ENCODE measurements around the gene GPN2. TPM values are rescaled to one million over a fixed set of nuclear protein-coding genes. Genes with fewer than 3 reads are reported as not detected.

GPN2 gene
- total and polyA plus RNA-seq, 5 donors from 2014 or later = 12.1 to 45.5 (median 21.9) TPM

DNA sequence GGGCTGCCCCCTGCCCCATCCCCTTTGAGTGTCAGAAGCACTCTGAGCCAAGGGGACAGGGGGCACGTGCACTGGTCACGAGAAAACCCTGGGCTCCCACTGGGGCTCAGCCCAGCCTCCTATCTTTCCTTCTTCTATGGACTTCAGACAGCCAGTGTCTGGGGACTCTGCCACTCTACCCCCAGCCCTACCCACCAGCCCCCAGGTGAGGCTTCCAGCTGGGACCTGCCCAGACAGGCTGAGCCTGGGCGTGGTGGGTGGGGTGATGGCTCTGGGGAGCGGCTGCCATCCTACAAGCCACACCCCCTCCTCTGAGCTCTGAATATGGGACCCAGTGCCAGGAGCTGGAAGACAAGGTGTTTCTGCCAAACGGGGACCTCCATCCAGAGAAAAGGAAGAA is 35.2 kb downstream of the GPN2 start:
- Mint-ChIP-seq H3K27me3 (no peaks in the 10 kb centered on the region), H3K9me3 (no peaks in the 10 kb centered on the region), H3K4me3 (no peak overlapping the region), H3K36me3 (peaks cover 33% of the 10 kb centered on the region), H3K27ac (no peak overlapping the region), H3K4me1 (peaks cover 0 to 2% (median 0%) of the 10 kb centered on the region in 4 donors)
- no peaks in the 10 kb centered on the region for H3K9me3 ChIP-seq (ENCODE audit: control insufficient read depth in 2 of 2, low read length in 2 of 2)
- no peak for ATAC-seq (ENCODE audit: low read depth in 2 of 2)
- no peaks in the 10 kb centered on the region for H3K27me3 ChIP-seq (ENCODE audit: control insufficient read depth, insufficient read depth, low read length)
- no peak for DNase-seq
- H3K4me3 ChIP-seq (ENCODE audit: low read depth, low read length) = no peak overlapping the region
- no peaks in the 10 kb centered on the region for H3K4me1 ChIP-seq (ENCODE audit: control insufficient read depth, insufficient read depth, low read length, poor library complexity, severe bottlenecking)
- peaks cover 70% of the 10 kb centered on the region for H3K36me3 ChIP-seq (ENCODE audit: control insufficient read depth, insufficient read depth, low read length)
- H3K27ac ChIP-seq (ENCODE audit: insufficient read depth, low read length, poor library complexity, severe bottlenecking) = no peak overlapping the region

DNA sequence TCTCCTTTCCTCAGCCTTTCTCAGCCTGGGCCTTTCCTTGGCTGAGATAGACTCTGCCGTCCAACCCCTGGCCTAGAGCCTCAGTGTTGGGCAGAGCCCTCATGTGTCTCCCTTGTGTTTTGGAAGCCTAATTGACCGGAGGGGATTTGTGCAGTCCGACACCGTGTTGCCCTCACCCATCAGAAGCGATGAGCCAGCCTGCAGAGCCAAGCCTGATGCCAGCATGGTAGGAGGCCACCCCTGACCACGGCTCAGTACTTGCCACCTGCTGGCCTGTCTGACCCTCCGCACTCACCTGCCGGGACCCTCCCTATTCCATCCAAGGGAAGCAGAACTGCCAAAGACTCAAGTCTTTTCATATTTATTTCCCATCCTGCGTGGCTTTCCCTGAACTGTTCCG is 36.5 kb downstream of the GPN2 start:
- Mint-ChIP-seq H3K27ac (peak overlapping the region in 1 of 3 donors; percentile 43), H3K4me1 (peaks cover 0 to 2% (median 0%) of the 10 kb centered on the region in 4 donors), H3K9me3 (no peaks in the 10 kb centered on the region), H3K36me3 (peaks cover 36% of the 10 kb centered on the region), H3K4me3 (no peak overlapping the region), H3K27me3 (no peaks in the 10 kb centered on the region)
- ATAC-seq (ENCODE audit: low read depth in 2 of 2) (no peak), DNase-seq (no peak)
- no peaks in the 10 kb centered on the region for H3K9me3 ChIP-seq (ENCODE audit: control insufficient read depth in 2 of 2, low read length in 2 of 2)
- no peaks in the 10 kb centered on the region for H3K27me3 ChIP-seq (ENCODE audit: control insufficient read depth, insufficient read depth, low read length)
- H3K4me3 ChIP-seq (ENCODE audit: low read depth, low read length) = no peak overlapping the region
- peaks cover 83% of the 10 kb centered on the region for H3K36me3 ChIP-seq (ENCODE audit: control insufficient read depth, insufficient read depth, low read length)
- H3K27ac ChIP-seq (ENCODE audit: insufficient read depth, low read length, poor library complexity, severe bottlenecking) = no peak overlapping the region
- no peaks in the 10 kb centered on the region for H3K4me1 ChIP-seq (ENCODE audit: control insufficient read depth, insufficient read depth, low read length, poor library complexity, severe bottlenecking)

DNA sequence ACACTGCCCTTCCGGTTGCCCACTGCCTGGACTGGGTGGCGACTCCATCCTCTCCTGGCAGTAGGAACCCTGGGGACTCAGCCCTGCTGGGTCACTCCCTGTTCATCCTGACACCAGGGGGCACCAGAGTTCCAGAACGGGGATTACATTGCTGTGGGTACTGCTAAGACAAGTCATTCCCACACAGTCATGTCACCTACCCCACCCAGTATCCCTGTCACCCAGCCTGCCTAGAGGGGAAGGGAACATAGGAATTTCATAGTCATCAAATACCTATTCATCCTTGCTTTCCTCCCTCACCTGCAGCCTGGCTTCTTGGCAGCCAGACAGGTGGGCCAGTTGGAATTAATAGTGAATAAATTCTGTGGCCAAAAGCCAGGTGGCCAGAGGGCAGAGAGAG is 36.9 kb downstream of the GPN2 start:
- Mint-ChIP-seq H3K4me1 (peaks cover 0 to 2% (median 0%) of the 10 kb centered on the region in 4 donors), H3K27ac (peak overlapping the region in 2 of 3 donors; percentile 43 to 55), H3K36me3 (peaks cover 39% of the 10 kb centered on the region), H3K27me3 (no peaks in the 10 kb centered on the region), H3K4me3 (peak overlapping the region in 1 of 4 donors; percentile 13), H3K9me3 (no peaks in the 10 kb centered on the region)
- Histone ChIP-seq H3K4me1 (ENCODE audit: control insufficient read depth, insufficient read depth, low read length, poor library complexity, severe bottlenecking) (no peaks in the 10 kb centered on the region), H3K27ac (ENCODE audit: insufficient read depth, low read length, poor library complexity, severe bottlenecking) (no peak overlapping the region), H3K36me3 (ENCODE audit: control insufficient read depth, insufficient read depth, low read length) (peaks cover 88% of the 10 kb centered on the region), H3K27me3 (ENCODE audit: control insufficient read depth, insufficient read depth, low read length) (no peaks in the 10 kb centered on the region), H3K4me3 (ENCODE audit: low read depth, low read length) (no peak overlapping the region), H3K9me3 (ENCODE audit: control insufficient read depth in 2 of 2, low read length in 2 of 2) (no peaks in the 10 kb centered on the region)
- peak; percentile 77 for ATAC-seq (ENCODE audit: low read depth in 2 of 2)
- DNase-seq = peak; percentile 67 to 75 (median 72)

DNA sequence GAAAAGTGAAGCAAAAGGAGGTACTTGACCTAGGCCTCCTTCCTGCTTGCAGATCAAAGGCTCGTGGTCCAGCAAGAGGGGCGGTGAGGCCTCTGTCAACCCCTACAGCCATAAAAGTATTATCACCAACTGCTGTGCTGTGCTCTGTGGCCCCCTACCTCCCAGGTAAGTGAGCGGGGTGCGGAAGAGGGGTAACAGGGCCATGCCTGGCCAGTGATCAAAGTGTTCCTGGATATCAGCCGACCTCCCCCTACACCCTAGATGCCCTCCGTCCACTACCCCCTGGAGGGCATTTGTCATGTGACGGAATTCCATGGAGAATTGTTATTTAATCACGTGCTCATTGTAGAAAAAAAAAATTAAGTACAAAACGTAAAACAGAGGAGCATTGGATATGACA is 37.4 kb downstream of the GPN2 start:
- H3K4me1 ChIP-seq (ENCODE audit: control insufficient read depth, insufficient read depth, low read length, poor library complexity, severe bottlenecking) = no peaks in the 10 kb centered on the region
- Mint-ChIP-seq H3K4me1 (peaks cover 0 to 2% (median under 1%) of the 10 kb centered on the region in 4 donors), H3K36me3 (peaks cover 42% of the 10 kb centered on the region), H3K27me3 (no peaks in the 10 kb centered on the region), H3K27ac (no peak overlapping the region), H3K9me3 (no peaks in the 10 kb centered on the region), H3K4me3 (peak overlapping the region in 1 of 4 donors; percentile 13)
- H3K27ac ChIP-seq (ENCODE audit: insufficient read depth, low read length, poor library complexity, severe bottlenecking) = no peak overlapping the region
- peaks cover 89% of the 10 kb centered on the region for H3K36me3 ChIP-seq (ENCODE audit: control insufficient read depth, insufficient read depth, low read length)
- no peaks in the 10 kb centered on the region for H3K27me3 ChIP-seq (ENCODE audit: control insufficient read depth, insufficient read depth, low read length)
- ATAC-seq (ENCODE audit: low read depth in 2 of 2) (no peak), DNase-seq (no peak)
- H3K4me3 ChIP-seq (ENCODE audit: low read depth, low read length) = no peak overlapping the region
- no peaks in the 10 kb centered on the region for H3K9me3 ChIP-seq (ENCODE audit: control insufficient read depth in 2 of 2, low read length in 2 of 2)

DNA sequence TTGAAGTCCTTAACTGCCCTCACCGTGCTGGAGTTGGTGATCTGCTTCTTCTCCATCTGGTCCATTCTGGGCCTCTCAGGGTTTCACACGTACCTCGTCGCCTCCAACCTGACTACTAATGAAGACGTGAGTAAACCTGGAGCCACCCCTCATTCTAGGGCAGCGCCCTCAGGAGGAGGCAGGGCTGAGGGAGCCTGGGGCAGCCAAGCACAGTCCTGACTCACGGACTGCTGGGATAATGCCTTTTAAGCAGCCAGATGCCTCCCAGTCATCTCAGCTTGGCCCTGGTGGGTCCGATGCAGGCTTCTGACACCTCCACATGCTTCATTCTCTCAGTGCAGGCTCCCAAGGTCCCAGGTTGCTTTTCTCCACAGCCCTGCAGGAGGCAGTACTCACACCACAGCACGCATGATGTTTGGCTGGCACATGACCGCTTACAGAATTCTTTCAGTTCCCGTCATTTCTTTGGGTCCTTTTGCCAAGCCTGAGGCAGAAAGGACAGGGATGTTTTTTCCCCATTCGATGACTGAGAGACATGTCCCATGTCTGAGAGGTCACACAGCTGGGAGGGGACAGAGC is 38.9 kb downstream of the GPN2 start:
- H3K4me1 ChIP-seq (ENCODE audit: control insufficient read depth, insufficient read depth, low read length, poor library complexity, severe bottlenecking) = no peaks in the 10 kb centered on the region
- Mint-ChIP-seq H3K36me3 (peaks cover 45% of the 10 kb centered on the region), H3K9me3 (no peaks in the 10 kb centered on the region), H3K27me3 (no peaks in the 10 kb centered on the region), H3K4me1 (peaks cover 0 to 8% (median under 1%) of the 10 kb centered on the region in 4 donors), H3K4me3 (no peak overlapping the region), H3K27ac (no peak overlapping the region)
- ATAC-seq (ENCODE audit: low read depth in 2 of 2) (no peak), DNase-seq (no peak)
- no peaks in the 10 kb centered on the region for H3K9me3 ChIP-seq (ENCODE audit: control insufficient read depth in 2 of 2, low read length in 2 of 2)
- H3K36me3 ChIP-seq (ENCODE audit: control insufficient read depth, insufficient read depth, low read length) = peaks cover 89% of the 10 kb centered on the region
- no peak overlapping the region for H3K27ac ChIP-seq (ENCODE audit: insufficient read depth, low read length, poor library complexity, severe bottlenecking)
- H3K4me3 ChIP-seq (ENCODE audit: low read depth, low read length) = no peak overlapping the region
- no peaks in the 10 kb centered on the region for H3K27me3 ChIP-seq (ENCODE audit: control insufficient read depth, insufficient read depth, low read length)

DNA sequence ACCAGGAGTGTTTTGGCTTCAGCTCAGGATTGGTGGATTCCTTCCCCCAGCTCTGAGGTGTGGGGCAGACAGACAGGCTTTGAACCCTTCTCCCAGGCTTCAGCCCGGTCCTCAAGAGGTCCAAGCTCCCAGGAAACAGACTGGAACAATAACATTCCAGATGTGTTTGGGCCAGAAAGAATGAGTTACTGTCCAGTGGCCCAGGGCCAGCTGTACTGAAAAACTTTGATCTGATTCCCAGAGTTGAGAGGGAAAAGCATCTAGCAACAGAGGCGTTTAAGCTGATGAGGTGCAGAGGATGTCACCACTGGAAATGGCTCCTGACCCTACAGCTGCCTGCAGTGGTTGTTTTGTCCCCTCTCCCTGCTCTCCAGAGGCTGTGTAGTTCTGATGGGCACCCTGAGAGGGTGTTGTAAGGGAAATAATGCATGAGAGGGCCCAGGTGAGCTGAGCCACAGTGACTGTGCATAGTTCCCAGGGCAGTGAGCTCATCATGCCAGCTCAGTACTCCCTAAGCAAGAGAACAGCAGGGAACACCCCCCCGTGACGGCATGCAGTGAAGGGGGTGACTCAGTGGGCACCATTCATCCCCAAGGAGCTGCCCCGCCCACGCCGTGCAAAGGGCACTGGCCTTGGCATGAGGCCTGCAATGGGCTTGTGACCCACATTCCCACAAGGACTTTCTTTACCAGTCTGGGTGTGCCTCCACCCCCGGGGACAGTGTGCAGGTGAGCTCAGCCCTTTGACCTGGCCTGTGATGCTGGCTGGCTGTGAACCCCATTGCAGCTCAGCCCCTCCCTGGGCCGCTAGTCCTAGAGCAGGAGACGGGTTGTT is 40.9 kb downstream of the GPN2 start:
- Histone ChIP-seq H3K27me3 (ENCODE audit: control insufficient read depth, insufficient read depth, low read length) (no peaks in the 10 kb centered on the region), H3K36me3 (ENCODE audit: control insufficient read depth, insufficient read depth, low read length) (peaks cover 72% of the 10 kb centered on the region), H3K4me1 (ENCODE audit: control insufficient read depth, insufficient read depth, low read length, poor library complexity, severe bottlenecking) (peaks cover 2% of the 10 kb centered on the region), H3K4me3 (ENCODE audit: low read depth, low read length) (no peak overlapping the region), H3K9me3 (ENCODE audit: control insufficient read depth in 2 of 2, low read length in 2 of 2) (no peaks in the 10 kb centered on the region), H3K27ac (ENCODE audit: insufficient read depth, low read length, poor library complexity, severe bottlenecking) (no peak overlapping the region)
- Mint-ChIP-seq H3K9me3 (no peaks in the 10 kb centered on the region), H3K4me3 (no peak overlapping the region), H3K36me3 (peaks cover 42% of the 10 kb centered on the region), H3K27me3 (no peaks in the 10 kb centered on the region), H3K4me1 (peaks cover 0 to 12% (median 4%) of the 10 kb centered on the region in 4 donors), H3K27ac (peak overlapping the region in 1 of 3 donors; percentile 5)
- DNase-seq (no peak), ATAC-seq (ENCODE audit: low read depth in 2 of 2) (no peak)

DNA sequence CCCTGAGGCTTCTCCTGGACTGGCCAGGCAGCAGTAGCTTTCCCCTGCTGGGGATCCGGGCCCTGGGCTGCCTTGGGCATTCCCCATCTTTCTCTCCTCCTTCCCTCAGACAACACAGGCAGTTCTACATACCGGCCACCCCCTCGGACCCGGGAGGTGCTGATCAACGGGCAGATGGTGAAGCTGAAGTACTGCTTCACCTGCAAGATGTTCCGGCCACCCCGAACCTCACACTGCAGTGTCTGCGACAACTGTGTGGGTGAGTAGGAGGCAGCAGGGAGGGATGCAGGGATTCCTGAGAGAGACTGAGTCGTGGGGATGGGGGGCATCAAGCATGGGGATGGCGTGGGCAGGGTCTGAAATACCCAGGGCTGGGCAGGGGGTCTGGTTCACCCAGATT is 41.6 kb downstream of the GPN2 start:
- H3K27me3 Mint-ChIP-seq = no peaks in the 10 kb centered on the region
- DNase-seq (no peak), ATAC-seq (ENCODE audit: low read depth in 2 of 2) (no peak)
- Histone ChIP-seq H3K9me3 (ENCODE audit: control insufficient read depth in 2 of 2, low read length in 2 of 2) (no peaks in the 10 kb centered on the region), H3K4me1 (ENCODE audit: control insufficient read depth, insufficient read depth, low read length, poor library complexity, severe bottlenecking) (peaks cover 2% of the 10 kb centered on the region), H3K36me3 (ENCODE audit: control insufficient read depth, insufficient read depth, low read length) (peaks cover 68% of the 10 kb centered on the region), H3K27me3 (ENCODE audit: control insufficient read depth, insufficient read depth, low read length) (no peaks in the 10 kb centered on the region), H3K27ac (ENCODE audit: insufficient read depth, low read length, poor library complexity, severe bottlenecking) (no peak overlapping the region), H3K4me3 (ENCODE audit: low read depth, low read length) (no peak overlapping the region)
- H3K9me3 Mint-ChIP-seq = no peaks in the 10 kb centered on the region
- H3K4me1 Mint-ChIP-seq = peaks cover 0 to 14% (median 7%) of the 10 kb centered on the region in 4 donors
- H3K27ac Mint-ChIP-seq = no peak overlapping the region
- H3K4me3 Mint-ChIP-seq = no peak overlapping the region
- H3K36me3 Mint-ChIP-seq = peaks cover 40% of the 10 kb centered on the region

Measured in CD4-positive, CD25-positive, alpha-beta regulatory T cell (primary cell).